HG03045 (cell line): Measurements from ENCODE around the gene SCFD2.
"Not testable (repeated sequence)": the region's sequence is repeated elsewhere in the genome, so short reads cannot be mapped to it uniquely, and the experiment has no call there.

ENCODE experiments used
- ATAC-seq: cut with Tn5 transposase; IDR thresholded peaks from one replicate; pipeline ENCODE4 v1.9.1; 2021; ENCODE audit warnings: mild to moderate bottlenecking, moderate library complexity; ENCODE audit not compliant: unreplicated experiment

The SCFD2 gene

DNA sequence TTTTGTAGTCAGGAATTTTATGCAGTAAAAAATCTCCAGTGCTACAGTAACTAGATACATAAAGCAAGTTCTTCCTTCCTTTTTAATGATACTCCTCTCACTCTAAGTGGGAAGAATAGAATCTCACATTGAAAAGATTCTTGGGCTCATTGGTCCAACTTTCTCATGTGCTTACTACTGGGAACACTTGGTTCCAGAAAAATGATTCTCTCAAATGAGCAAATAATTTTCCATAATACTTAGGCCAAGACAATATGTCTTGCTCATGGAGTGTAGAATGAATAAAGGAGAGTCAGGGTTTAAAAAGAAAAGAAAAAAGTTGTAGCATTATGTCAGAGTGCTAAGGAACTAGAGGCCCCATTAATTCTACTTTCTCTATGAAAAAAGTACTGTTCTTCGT is 306.0 kb downstream of the SCFD2 start:
- no peak for ATAC-seq

DNA sequence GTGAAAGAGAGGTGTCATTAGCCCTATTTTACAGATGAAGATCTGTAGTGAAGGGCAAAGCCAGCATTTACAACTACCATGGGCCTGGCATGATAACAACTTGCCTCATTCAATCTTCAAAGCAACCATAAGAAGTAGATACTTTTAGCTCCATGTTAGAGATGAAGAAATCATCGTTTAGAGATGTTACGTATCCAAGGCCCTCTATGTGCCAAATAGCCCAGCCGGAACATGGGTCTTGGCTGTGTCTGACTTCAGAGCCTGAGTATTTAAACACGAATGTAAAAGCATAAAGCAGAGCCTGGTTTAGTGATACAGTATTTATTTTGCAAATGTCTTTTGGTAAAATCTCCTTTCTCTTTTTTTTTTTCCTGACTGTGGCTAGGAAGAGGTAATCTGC is 306.6 kb downstream of the SCFD2 start:
- ATAC-seq: no peak

DNA sequence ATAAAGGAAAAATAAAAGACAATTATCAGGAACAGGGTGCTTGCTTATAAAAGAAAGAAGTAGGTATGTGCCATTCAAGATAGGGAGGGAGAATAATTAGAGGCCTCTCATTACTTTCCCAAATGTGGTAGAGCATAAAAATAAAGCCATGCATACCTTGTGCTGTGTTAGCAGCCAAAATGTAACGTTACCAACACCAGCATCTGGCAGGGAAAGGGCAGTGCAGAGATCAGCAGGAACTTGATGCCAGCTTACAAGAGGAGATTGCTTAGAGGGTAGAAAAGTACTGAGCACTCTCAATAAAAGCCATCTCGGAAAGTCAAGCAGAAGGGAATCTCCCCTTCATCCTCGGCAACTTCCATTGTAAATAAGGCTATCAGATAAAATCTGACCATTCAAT is 308.2 kb downstream of the SCFD2 start:
- no peak for ATAC-seq

DNA sequence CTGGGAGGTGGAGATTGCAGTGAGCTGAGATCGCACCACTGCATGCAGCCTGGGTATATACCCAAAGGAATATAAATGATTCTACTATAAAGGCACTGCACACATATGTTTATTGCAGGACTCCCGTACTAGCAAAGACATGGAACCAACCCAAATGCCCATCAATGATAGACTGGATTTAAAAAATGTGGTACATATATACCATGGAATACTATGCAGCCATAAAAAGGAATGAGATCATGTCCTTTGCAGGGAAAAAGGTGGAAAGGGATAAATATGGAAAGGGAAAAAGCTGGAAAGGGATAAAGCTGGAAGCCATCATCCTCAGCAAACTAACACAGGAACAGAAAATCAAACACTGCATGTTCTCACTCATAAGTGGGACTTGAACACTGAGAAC is 308.8 kb downstream of the SCFD2 start:
- not testable (repeated sequence) for ATAC-seq

DNA sequence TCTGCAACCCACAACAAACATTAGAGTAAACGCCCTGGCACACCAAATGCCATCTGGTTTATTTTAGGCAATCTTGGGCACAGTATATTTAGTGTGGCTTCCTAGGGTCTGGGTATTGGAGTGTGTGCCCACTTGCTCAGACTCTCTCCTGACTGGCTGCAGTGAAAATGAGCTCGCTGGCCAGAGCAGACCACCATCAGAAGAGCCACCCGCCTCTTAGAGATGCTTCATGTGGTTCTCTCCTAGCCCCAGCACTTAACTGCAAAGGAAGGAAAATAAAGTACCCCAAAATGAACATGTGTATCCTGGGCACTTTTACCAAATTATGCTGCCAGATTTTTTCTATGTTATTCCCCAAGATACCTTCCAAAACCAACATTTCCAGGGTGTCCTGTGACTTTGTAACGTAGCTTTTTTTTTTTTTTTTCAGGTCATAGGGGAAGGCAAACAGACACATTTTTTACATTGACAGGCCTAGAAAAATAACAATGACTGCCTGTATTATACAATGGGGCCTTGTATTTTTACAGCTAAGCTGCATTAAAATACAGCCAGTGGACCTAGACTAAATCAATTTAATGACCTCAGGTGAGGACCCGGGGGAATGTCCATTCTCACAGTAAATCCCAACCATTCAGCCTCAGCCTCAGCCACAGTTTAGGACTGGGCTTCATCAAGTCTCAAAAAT is 310.0 kb downstream of the SCFD2 start:
- no peak for ATAC-seq

- ATAC-seq: no peak
Measured at GRCh38 chr4:53055274-53055673, 310.6 kb downstream of the SCFD2 start.

GRCh38 chr4:53050361-53050774 is 315.5 kb downstream of the SCFD2 start:
- no peak for ATAC-seq

GRCh38 chr4:53049528-53049927 is 316.3 kb downstream of the SCFD2 start:
- no peak for ATAC-seq

DNA sequence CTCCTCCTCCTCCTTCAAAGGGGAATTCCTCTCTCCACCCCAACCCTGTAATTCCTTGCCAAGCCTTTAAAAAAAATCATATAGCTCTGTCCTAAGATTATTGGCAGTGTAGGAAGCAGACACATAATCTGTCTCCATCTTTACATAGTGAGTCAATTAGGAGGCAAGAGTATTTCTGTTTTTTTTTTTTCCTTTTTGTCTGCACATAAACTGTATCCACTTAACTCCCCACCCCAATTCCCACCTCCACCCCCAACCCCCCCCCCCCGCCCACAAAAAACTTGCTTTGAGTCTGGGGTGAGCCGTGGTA is 321.3 kb downstream of the SCFD2 start:
- ATAC-seq: no peak

DNA sequence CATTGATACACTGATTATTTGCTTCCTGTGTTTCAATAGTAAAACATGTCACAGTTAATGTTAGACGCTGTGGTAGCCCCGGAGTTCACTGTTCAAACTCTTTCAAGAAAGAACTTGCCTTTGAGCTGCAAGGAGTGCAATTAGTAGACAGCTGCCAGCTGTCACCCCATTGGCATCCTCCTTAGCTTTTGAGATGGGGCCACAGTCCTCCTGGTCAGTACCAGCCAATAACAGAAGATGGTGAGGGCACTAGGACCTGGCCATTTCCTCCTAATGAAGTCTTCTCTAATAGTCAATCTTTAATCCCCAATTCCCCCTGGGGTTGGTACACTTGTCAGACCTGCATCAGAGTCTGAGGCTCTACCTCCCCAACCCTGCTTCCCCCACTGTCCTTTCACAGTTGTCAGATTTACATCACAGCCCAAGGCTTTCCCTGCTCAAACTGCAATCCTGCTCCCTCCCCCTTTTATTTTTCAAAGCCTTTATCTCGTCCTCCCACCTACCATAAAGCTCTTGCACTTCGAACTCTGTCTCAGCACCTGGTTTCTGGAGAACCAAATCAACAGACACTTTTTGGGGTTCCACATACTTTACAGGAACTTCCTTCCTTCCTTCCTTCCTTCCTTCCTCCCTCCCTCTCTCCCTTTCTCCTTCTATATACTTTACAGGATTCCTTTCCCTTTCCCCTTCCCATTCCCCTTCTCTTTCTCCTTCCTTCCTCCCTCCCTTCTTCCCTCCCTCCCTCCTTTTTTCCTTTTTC is 321.8 kb downstream of the SCFD2 start:
- no peak for ATAC-seq

DNA sequence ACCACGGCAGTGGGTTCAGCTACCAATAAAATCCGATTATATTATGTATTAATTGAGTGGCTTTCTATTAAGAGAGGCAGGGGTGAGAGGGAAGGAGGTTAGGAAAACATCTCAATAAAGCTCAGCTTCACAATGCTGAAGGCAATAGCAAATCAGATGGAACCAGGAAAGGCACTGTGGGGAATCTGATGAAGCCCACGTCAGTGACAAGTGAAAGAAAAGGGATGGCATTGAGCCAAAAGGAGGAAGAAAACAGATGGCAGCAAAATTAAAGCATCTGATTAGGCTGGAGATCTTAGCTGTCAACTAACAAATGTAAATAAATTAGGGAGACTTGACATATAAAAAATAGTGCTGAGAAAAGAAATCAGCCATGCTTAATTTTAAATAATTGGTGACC is 322.8 kb downstream of the SCFD2 start:
- no peak for ATAC-seq

DNA sequence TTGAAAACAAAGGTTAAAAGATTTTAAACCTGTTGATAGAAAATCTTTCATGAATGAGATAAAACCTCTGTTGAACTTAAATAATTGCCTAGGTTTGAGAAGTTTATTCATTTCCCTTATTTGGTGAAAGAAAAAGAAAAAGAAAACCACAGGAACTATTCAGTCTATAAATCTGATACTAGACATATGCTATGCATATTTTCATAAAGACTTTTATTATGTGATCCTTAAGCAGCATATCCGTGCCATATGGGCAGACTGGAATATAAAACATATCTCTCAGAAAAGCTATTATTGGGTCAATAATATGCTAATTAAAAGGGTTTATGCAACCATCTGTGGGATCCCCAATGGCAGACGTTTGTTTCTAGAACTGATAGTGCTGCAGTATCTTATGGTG is 325.0 kb downstream of the SCFD2 start:
- no peak for ATAC-seq

DNA sequence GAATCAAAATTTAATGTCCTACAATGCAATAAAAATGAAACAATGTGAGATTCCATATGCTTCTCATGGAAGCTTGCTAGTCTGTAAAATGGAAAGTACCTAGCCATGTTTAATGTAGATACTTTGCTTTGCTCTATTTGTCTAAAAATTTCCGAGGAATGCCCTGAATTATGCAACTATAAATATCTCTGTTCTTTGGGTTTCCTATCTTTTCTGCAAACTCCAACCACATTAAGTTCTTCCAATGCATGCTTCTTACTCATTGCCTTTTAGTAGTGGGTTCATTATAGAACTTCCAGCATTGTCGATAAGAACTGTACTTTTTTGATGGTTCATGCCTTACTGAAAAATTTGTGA is 325.4 kb downstream of the SCFD2 start:
- ATAC-seq: no peak

DNA sequence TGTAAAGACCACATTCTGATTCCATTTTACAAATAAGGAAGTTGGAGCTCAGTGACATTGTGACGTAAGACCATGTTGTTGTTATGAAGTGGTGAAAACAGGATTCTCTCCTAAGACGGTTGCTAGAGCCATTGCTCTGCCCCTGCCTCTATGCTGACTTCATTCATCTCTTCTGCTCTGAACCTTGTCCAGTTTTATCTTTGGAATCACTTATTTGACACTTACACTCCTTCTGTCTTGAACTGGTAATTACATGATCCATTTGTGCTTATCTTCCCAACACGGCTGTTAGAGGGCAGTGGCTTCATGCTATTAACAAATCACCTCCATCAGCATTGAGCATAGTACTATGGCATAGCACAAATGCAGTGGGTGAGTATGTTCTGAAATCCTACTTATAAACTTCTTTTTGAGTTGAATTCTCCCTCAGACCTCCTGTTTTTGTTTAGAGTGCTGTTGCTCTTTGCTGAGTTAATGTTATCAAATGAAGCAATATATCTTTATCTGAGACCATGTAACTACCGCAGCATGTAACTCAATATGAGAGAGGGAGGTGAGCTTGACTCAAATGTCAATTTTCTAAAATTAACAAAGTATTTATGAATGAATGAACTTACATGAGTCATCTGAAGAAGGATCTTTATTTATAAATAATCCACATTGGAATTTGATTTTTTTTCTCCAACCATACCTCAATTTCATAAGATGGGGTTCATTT is 326.0 kb downstream of the SCFD2 start:
- ATAC-seq: no peak

- ATAC-seq: no peak
Measured at GRCh38 chr4:53037892-53038291, 328.0 kb downstream of the SCFD2 start.

- not testable (repeated sequence) for ATAC-seq
Measured at GRCh38 chr4:53032908-53033307, 333.0 kb downstream of the SCFD2 start.

- no peak for ATAC-seq
Measured at GRCh38 chr4:53026233-53026632, 339.6 kb downstream of the SCFD2 start.

DNA sequence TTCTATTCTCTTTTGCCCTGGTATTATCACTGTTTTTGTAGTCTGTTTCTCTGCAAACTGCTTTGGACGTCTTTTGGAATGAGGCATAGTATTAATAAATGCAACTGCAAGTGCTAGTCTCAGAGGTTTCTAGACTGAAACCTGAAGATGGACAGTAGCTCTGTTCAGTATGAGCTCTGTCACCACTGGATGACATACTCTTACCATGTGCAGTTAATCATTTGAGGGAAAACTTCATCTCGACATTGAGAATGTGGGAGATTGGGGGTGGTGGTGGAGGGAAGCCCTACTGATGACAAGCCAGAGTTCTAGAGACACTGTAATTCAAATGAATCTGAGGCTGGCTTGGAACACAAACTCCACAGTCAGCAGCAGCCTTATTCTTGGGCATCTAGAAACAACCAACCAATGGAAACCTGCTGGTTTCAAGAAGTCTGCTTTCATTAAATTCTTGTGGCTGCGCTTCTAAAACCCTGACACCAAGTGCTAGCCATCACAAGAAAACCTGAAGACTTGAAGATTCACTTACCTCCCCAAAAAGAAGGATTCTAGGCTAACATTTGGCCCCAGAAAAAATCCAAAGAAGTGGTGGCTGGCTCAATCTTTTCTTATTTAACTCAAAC is 342.1 kb downstream of the SCFD2 start:
- ATAC-seq: no peak

GRCh38 chr4:53022513-53023100 is 343.3 kb downstream of the SCFD2 start:
- ATAC-seq: no peak

DNA sequence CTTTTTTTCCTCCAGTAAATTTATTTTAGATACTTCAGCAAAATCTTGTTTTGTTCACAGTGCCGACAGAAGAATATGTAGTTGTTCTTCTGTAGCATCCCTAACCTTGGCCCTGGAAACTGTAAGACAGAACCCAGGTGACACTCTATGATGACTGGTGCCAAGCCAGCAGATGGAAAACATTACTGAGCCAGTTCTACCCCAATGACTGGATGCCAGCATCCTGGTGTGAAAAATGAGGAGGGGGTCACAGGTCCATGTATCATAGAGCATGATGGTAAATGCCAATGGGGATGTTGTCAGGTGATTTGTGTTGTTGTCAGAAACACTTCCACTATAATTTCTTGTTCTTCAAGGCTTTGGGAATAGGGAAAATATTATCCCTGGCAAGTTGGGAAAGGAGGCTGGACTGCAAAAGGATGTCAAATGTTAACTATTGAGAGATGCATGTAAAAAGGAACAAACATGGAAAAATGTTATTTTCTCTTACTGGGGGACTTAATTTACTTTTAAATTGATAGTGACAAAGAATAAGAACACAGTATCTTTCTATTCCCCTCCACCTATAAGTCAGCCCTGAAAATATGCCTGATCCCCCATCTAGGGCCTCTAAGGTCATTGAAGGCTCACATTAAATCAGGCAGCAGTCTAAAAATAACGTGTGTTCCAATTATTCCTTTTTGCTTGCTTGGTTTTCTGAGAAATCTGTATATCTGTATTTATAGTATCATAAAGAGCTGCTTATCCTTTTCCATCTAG is 343.9 kb downstream of the SCFD2 start:
- no peak for ATAC-seq
